Adipose tissue (tissue), 3 donors: ENCODE results near the gene MALT1. TPM values are rescaled to one million over a fixed set of nuclear protein-coding genes. Genes with fewer than 3 reads are reported as not detected.
"Not testable (repeated sequence)": the region's sequence is repeated elsewhere in the genome, so short reads cannot be mapped to it uniquely, and the experiment has no call there.

ENCODE experiments used
- H3K27ac ChIP-seq: one replicate; pipeline ENCODE4 v1.5.1; 2013; ENCODE audit warnings: low read depth, low read length
- WGBS, 3 donors: extraction: QIAGEN DNeasy Blood & Tissue Kit; methylation state at CpG; one replicate each; pipeline ENCODE4 v1.1.7; 2013; 5-methylcytosine and 5-hydroxymethylcytosine counted together
- polyA plus RNA-seq, 3 donors: library from polyadenylated mRNA; stranded (reverse); fragments of 200-250 nt; gene quantifications; one replicate each; pipeline ENCODE4 v1.2.3, GENCODE V29; 2013
- donor health status: healthy with polysubstance abuse.
- donor health status: Bipolar disorder and iron deficiency.
- donor health status: healthy.

MALT1 gene
- polyA plus RNA-seq, 3 donors: 3.3 to 7.5 (median 6.8) TPM

- no peak overlapping the region for H3K27ac ChIP-seq
- 72 to 84% (median 79%) methylated on average over 1 of the region's 1 CpG for WGBS, 3 donors
These were observed 21.1 kb upstream of the MALT1 start for GRCh38 chr18:58649966-58650816.

GRCh38 chr18:58650830-58651229, 20.4 kb upstream of the MALT1 start:
- WGBS, 3 donors: 82 to 89% (median 83%) methylated on average over 10 of the region's 10 CpGs

GRCh38 chr18:58653144-58653722, 18.0 kb upstream of the MALT1 start:
- H3K27ac ChIP-seq: not testable (repeated sequence)
- WGBS, 3 donors: 72 to 78% (median 77%) methylated on average over 7 of the region's 7 CpGs

More at GRCh38 chr18:58650830-58651229, 20.4 kb upstream of the MALT1 start:
- not testable (repeated sequence) for H3K27ac ChIP-seq

GRCh38 chr18:58653814-58654509, 17.3 kb upstream of the MALT1 start:
- no peak overlapping the region for H3K27ac ChIP-seq
- 25 to 28% (median 27%) methylated on average over 3 of the region's 3 CpGs for WGBS, 3 donors

GRCh38 chr18:58654896-58655614, 16.2 kb upstream of the MALT1 start:
- WGBS, 3 donors: 83 to 94% (median 91%) methylated on average over 6 of the region's 6 CpGs
- no peak overlapping the region for H3K27ac ChIP-seq

GRCh38 chr18:58657081-58657480, 14.2 kb upstream of the MALT1 start:
- WGBS, 3 donors: 89 to 99% (median 96%) methylated on average over 2 of the region's 2 CpGs
- H3K27ac ChIP-seq: no peak overlapping the region

- WGBS, 3 donors: 94 to 100% (median 100%) methylated on average over 1 of the region's 1 CpG
- H3K27ac ChIP-seq: no peak overlapping the region
These were observed 13.8 kb upstream of the MALT1 start for GRCh38 chr18:58657494-58657893.

- H3K27ac ChIP-seq: no peak overlapping the region
- 92 to 98% (median 94%) methylated on average over 4 of the region's 4 CpGs for WGBS, 3 donors
These were observed 11.6 kb upstream of the MALT1 start for GRCh38 chr18:58659691-58660090.

GRCh38 chr18:58660915-58661314, 10.3 kb upstream of the MALT1 start:
- no peak overlapping the region for H3K27ac ChIP-seq
- 95 to 99% (median 97%) methylated on average over 9 of the region's 9 CpGs for WGBS, 3 donors

- H3K27ac ChIP-seq: no peak overlapping the region
- WGBS, 3 donors: 96% methylated on average over 3 of the region's 3 CpGs
These were observed 9.8 kb upstream of the MALT1 start for GRCh38 chr18:58661423-58661822.

- 79 to 92% (median 90%) methylated on average over 4 of the region's 4 CpGs for WGBS, 3 donors
- no peak overlapping the region for H3K27ac ChIP-seq
These were observed 9.1 kb upstream of the MALT1 start for GRCh38 chr18:58662118-58662517.

- no peak overlapping the region for H3K27ac ChIP-seq
- WGBS, 3 donors: 67 to 86% (median 84%) methylated on average over 1 to 2 of the region's 3 CpGs
These were observed 5.1 kb upstream of the MALT1 start for GRCh38 chr18:58666176-58666575.

- no peak overlapping the region for H3K27ac ChIP-seq
- 66 to 92% (median 85%) methylated on average over 2 of the region's 2 CpGs for WGBS, 3 donors
These were observed 3.1 kb upstream of the MALT1 start for GRCh38 chr18:58668211-58668610.

- no peak overlapping the region for H3K27ac ChIP-seq
- 59 to 75% (median 69%) methylated on average over 3 of the region's 3 CpGs for WGBS, 3 donors
These were observed 2.4 kb upstream of the MALT1 start for GRCh38 chr18:58668897-58669296.

GRCh38 chr18:58669731-58670378, 1.4 kb upstream of the MALT1 start:
- 74 to 76% (median 76%) methylated on average over 11 of the region's 11 CpGs for WGBS, 3 donors

GRCh38 chr18:58670404-58671110, 708 bp upstream of the MALT1 start:
- WGBS, 3 donors: 16 to 20% (median 17%) methylated on average over 27 of the region's 27 CpGs
- no peak overlapping the region for H3K27ac ChIP-seq

More at GRCh38 chr18:58669731-58670378, 1.4 kb upstream of the MALT1 start:
- H3K27ac ChIP-seq: no peak overlapping the region
